Measurements from ENCODE around the gene RPS10. TPM values are rescaled to one million over a fixed set of nuclear protein-coding genes. Genes with fewer than 3 reads are reported as not detected.

The RPS10 gene
- total and polyA plus RNA-seq, 2 experiments from 2014 or later, result 1,755 to 2,175 TPM

- ATAC-seq (no peak), DNase-seq (ENCODE audit: low spot score) (no peak)
- Histone ChIP-seq H3K4me2 (no peak overlapping the region), H3K27ac (ENCODE audit: low read depth) (no peak overlapping the region), H3K27me3 (ENCODE audit: insufficient read depth) (no peaks in the 10 kb centered on the region), H3K9me2 (ENCODE audit: insufficient read depth) (no peaks in the 10 kb centered on the region), H4K20me1 (replicated peaks; ENCODE audit: insufficient read depth) (no peaks in the 10 kb centered on the region), H3K4me1 (ENCODE audit: insufficient read depth) (no peaks in the 10 kb centered on the region), H3F3A (replicated peaks; ENCODE audit: low read depth) (no peaks in the 10 kb centered on the region), H3K4me3 (no peak overlapping the region), H3K36me3 (ENCODE audit: insufficient read depth) (no peaks in the 10 kb centered on the region), H2AFZ (no peak overlapping the region), H3K79me2 (replicated peaks; ENCODE audit: insufficient read depth) (no peaks in the 10 kb centered on the region)
- Mint-ChIP-seq H3K4me3 (no peak overlapping the region), H3K4me1 (no peaks in the 10 kb centered on the region), H3K9me3 (peaks cover 22% of the 10 kb centered on the region), H3K27me3 (ENCODE audit: insufficient read depth, low read depth, poor library complexity) (peaks cover 3% of the 10 kb centered on the region), H3K27ac (no peak overlapping the region), H3K36me3 (ENCODE audit: low read depth) (peaks cover 12% of the 10 kb centered on the region; the same call in 2 of the 3 replicates)
- TF ChIP-seq CREB1 (CRISPR knock-in tag; IDR thresholded peaks at IDR 0.05; ENCODE audit: low read depth), result no peak
- TF ChIP-seq ZNF331 (CRISPR knock-in tag; IDR thresholded peaks at IDR 0.05; ENCODE audit: low read depth), result no peak
- no peak for TF ChIP-seq POLR2AphosphoS5 (IDR thresholded peaks at IDR 0.05; ENCODE audit: low read depth)
- no peak for TF ChIP-seq ZNF114 (CRISPR knock-in tag; IDR thresholded peaks at IDR 0.05)
- TF ChIP-seq CTCF (conservative IDR thresholded peaks at IDR 0.05; ENCODE audit: low read depth in 2 of 2), result no peak
- no peak for TF ChIP-seq ETS1 (IDR thresholded peaks at IDR 0.05)
- TF ChIP-seq NANOG (IDR thresholded peaks at IDR 0.05; ENCODE audit: borderline replicate concordance), result no peak
- TF ChIP-seq STAT1 (IDR thresholded peaks at IDR 0.05; ENCODE audit: unreplicated experiment), result no peak
- no peak for TF ChIP-seq ZNF462 (CRISPR knock-in tag; IDR thresholded peaks at IDR 0.05)
- TF ChIP-seq EZH2phosphoT487 (IDR thresholded peaks at IDR 0.05; ENCODE audit: unreplicated experiment), result no peak
- TF ChIP-seq JUNB (IDR thresholded peaks at IDR 0.05; ENCODE audit: unreplicated experiment), result no peak
- TF ChIP-seq REST (IDR thresholded peaks at IDR 0.05; ENCODE audit: unreplicated experiment), result no peak
Observed at GRCh38 chr6:34441526-34441925, 15.7 kb upstream of the RPS10 start.

All from GM23338 (cell line).